ENCODE results near the gene TMEM125. TPM values are rescaled to one million over a fixed set of nuclear protein-coding genes. Genes with fewer than 3 reads are reported as not detected.
A peak's percentile ranks its signal among the peaks of the same experiment; 100 is the strongest.

Gene TMEM125
- total and polyA plus RNA-seq, 9 of the 15 experiments (the other 6 are each of a cell fraction or from before 2014, with no cell fraction given), result 0.07 to 0.08 TPM; not detected in 7

GRCh38 chr1:43313771-43314170 lies 44.0 kb downstream of the TMEM125 start:
- H3K4me3 ChIP-seq, result no peak overlapping the region
- H4K20me1 ChIP-seq (replicated peaks; ENCODE audit: control insufficient read depth, insufficient read depth, low read length), result 0 out of 2 replicates have a peak, but pooled peaks cover 4% of the 10 kb centered on the region
- peaks cover 3 to 19% of the 10 kb centered on the region in 2 experiments; a peak in 3 of 5 replicates for H3K4me1 ChIP-seq (replicated peaks in 1 of 2; ENCODE audit: control insufficient read depth in 2 of 2, insufficient read depth in 2 of 2, low read length in 2 of 2)
- DNase-seq (ENCODE audit: extremely low read depth in 1 of 4, low spot score in 3 of 4) (no peak), ATAC-seq (no peak), FAIRE-seq (no peak)
- intact Hi-C loops (cut with micrococcal nuclease) (no loop called here), in situ Hi-C loops (cut with MboI) (no loop called here)
- TF ChIP-seq CBX2 (IDR thresholded peaks at IDR 0.05; ENCODE audit: insufficient read depth, low read length, poor library complexity, severe bottlenecking), result no peak
- TF ChIP-seq ZNF444 (CRISPR knock-in tag; IDR thresholded peaks at IDR 0.05), result no peak
- TF ChIP-seq JUND (IDR thresholded peaks at IDR 0.05; ENCODE audit: borderline replicate concordance, low read depth, low read length), result no peak
- TF ChIP-seq JUND (tag; IDR thresholded peaks at IDR 0.05; ENCODE audit: borderline replicate concordance, low read depth, low read length), result no peak
- no peak for TF ChIP-seq ZNF174 (CRISPR knock-in tag; IDR thresholded peaks at IDR 0.05)
- no peak for TF ChIP-seq TOE1 (IDR thresholded peaks at IDR 0.05; ENCODE audit: borderline replicate concordance)
- TF ChIP-seq TOE1 (CRISPR knock-in tag; IDR thresholded peaks at IDR 0.05; ENCODE audit: borderline replicate concordance, low read depth), result no peak
- no peak for TF ChIP-seq ETV1 (tag; conservative IDR thresholded peaks at IDR 0.05; ENCODE audit: low read depth)
- no peak for TF ChIP-seq CSDE1 (IDR thresholded peaks at IDR 0.05)
- no peak for TF ChIP-seq RHOXF2B (CRISPR knock-in tag; conservative IDR thresholded peaks at IDR 0.05)
- no peak for TF ChIP-seq E2F6 (IDR thresholded peaks at IDR 0.05; ENCODE audit: borderline replicate concordance in 1 of 2, extremely low read depth in 1 of 2, insufficient read depth in 1 of 2, insufficient read length in 1 of 2, low read depth in 1 of 2, low read length in 1 of 2, poor library complexity in 1 of 2, severe bottlenecking in 1 of 2)
- TF ChIP-seq ZSCAN29 (IDR thresholded peaks at IDR 0.05), result no peak
- TF ChIP-seq ZNF584 (CRISPR knock-in tag; IDR thresholded peaks at IDR 0.05; ENCODE audit: low read depth), result no peak
- no peak for TF ChIP-seq E2F3 (CRISPR knock-in tag; IDR thresholded peaks at IDR 0.05)
- TF ChIP-seq ZNF764 (CRISPR knock-in tag; IDR thresholded peaks at IDR 0.05; ENCODE audit: low read depth), result no peak
- TF ChIP-seq SRSF1 (IDR thresholded peaks at IDR 0.05; ENCODE audit: low read depth, low read length), result no peak
- TF ChIP-seq PRDM10 (IDR thresholded peaks at IDR 0.05; ENCODE audit: partially characterized antibody), result no peak
- TF ChIP-seq ZKSCAN3 (CRISPR knock-in tag; IDR thresholded peaks at IDR 0.05), result no peak
- no peak for TF ChIP-seq E2F5 (CRISPR knock-in tag; IDR thresholded peaks at IDR 0.05)
- BruUV-seq (replicated peaks), result no TSS peak
- H3K36me3 ChIP-seq (ENCODE audit: control insufficient read depth, insufficient read depth, low read length), result no peaks in the 10 kb centered on the region
- H3K4me2 ChIP-seq (ENCODE audit: insufficient read depth, low read length), result no peak overlapping the region
- H3K9me1 ChIP-seq (ENCODE audit: control insufficient read depth, insufficient read depth, low read length), result no peaks in the 10 kb centered on the region
- H3K27ac ChIP-seq (ENCODE audit: extremely low read depth, low read depth, low read length), result no peak overlapping the region
- no peak overlapping the region for H2AFZ ChIP-seq (ENCODE audit: low read depth, low read length)
- H3K27me3 ChIP-seq (ENCODE audit: control insufficient read depth in 2 of 2, insufficient read depth in 2 of 2, low read length in 2 of 2), result peaks cover 10 to 58% of the 10 kb centered on the region in 2 experiments; a peak in 3 of 5 replicates
- H3K9ac ChIP-seq (ENCODE audit: insufficient read depth in 1 of 2, low read depth in 2 of 2, low read length in 2 of 2), result peak overlapping the region in 1 of 2 experiments; percentile 51; a peak in 2 of 4 replicates
- ChIA-PET POLR2A (no interaction called here), CTCF (ENCODE audit: low intra/inter-chr PET ratio) (no interaction called here)
- WGBS (ENCODE audit: insufficient coverage, low coverage, missing lambda C conversion rate), result 22% methylated on average over 10 of the region's 10 CpGs
- no peaks in the 10 kb centered on the region for H3K9me3 ChIP-seq (replicated peaks; ENCODE audit: control insufficient read depth, insufficient read depth, low read depth, low read length)
- no peaks in the 10 kb centered on the region for H3K79me2 ChIP-seq (ENCODE audit: control insufficient read depth, insufficient read depth, low read length)
